T-cell (primary cell): ENCODE data around the gene C1orf159. TPM values are rescaled to one million over a fixed set of nuclear protein-coding genes. Genes with fewer than 3 reads are reported as not detected.
A peak's percentile ranks its signal among the peaks of the same experiment; 100 is the strongest.

ENCODE experiments used
- ATAC-seq, 4 experiments: fragments of 200-7000 bp in 3 of 4; fragments of 150-1000 bp in 1 of 4; cut with Tn5 transposase; replicated peaks in 1 of 4; 1 replicate in 3 of 4; 2 replicates in 1 of 4; pipeline ENCODE4 v1.10.0; 2021; ENCODE audit warnings: moderate library complexity in 3 of 4, mild to moderate bottlenecking in 2 of 4, moderate number of reproducible peaks in 1 of 4
- CTCF ChIA-PET, 2 donors: fragments of 300-600 bp; sonication (Branson Sonifier 250); formaldehyde crosslinking; loops; one replicate each; lab custom pipeline; 2022; ENCODE audit warnings: antibody characterized with exemption in 2 of 2; lab: Charles Lee
- POLR2A ChIA-PET, 2 donors: fragments of 300-600 bp; sonication (Branson Sonifier 250); formaldehyde crosslinking; loops; one replicate each; lab custom pipeline; 2022; ENCODE audit warnings: antibody characterized with exemption in 2 of 2; lab: Charles Lee
- DNase-seq, 35 experiments: peaks; one replicate each; pipeline versions ENCODE4 v3.0.0 to v3.0.0-alpha.2; 2013 to 2023
- H3K27ac ChIP-seq: one replicate; pipeline ENCODE4 v1.5.1; 2013; ENCODE audit warnings: low read length
- H3K27me3 ChIP-seq, 2 experiments: replicated peaks in 1 of 2; 1 replicate in 1 of 2; 2 replicates in 1 of 2; pipeline versions ENCODE4 v1.6.1 to v1.7.0; 2013; ENCODE audit warnings: low read length in 1 of 2, mixed read lengths in 1 of 2; ENCODE audit not compliant: control insufficient read depth in 2 of 2, insufficient read depth in 2 of 2; ENCODE audit errors: extremely low read depth in 1 of 2
- H3K36me3 ChIP-seq, 2 donors: 1 replicate in 1 of 2; 2 replicates in 1 of 2; pipeline versions ENCODE4 v1.6.1 to v1.7.0; 2013; ENCODE audit warnings: low read length in 1 of 2; ENCODE audit not compliant: control insufficient read depth in 2 of 2, insufficient read depth in 1 of 2; ENCODE audit errors: extremely low read depth in 1 of 2
- H3K4me1 ChIP-seq, 2 experiments: 1 replicate in 1 of 2; 2 replicates in 1 of 2; pipeline versions ENCODE4 v1.6.1 to v1.7.0; 2013; ENCODE audit warnings: low read length in 2 of 2, mixed read lengths in 1 of 2; ENCODE audit not compliant: insufficient read depth in 2 of 2, control insufficient read depth in 1 of 2; ENCODE audit errors: extremely low read depth in 1 of 2
- H3K4me3 ChIP-seq, 2 donors: 1 replicate in 1 of 2; 2 replicates in 1 of 2; pipeline versions ENCODE4 v1.5.1 to v1.7.0; 2013; ENCODE audit warnings: mild to moderate bottlenecking in 2 of 2, low read length in 1 of 2, moderate library complexity in 1 of 2; ENCODE audit not compliant: control insufficient read depth in 1 of 2; ENCODE audit errors: extremely low read depth in 1 of 2
- H3K9me3 ChIP-seq: 2 replicates; pipeline ENCODE4 v1.7.0; 2013
- H3K27ac Mint-ChIP-seq, 2 donors: one replicate each; pipeline ENCODE4 v1.8.0; 2020 to 2021; ENCODE audit warnings: mild to moderate bottlenecking in 2 of 2, mixed read lengths in 2 of 2
- H3K27me3 Mint-ChIP-seq, 2 donors: one replicate each; pipeline ENCODE4 v1.8.0; 2021 to 2022; ENCODE audit warnings: mixed read lengths in 2 of 2
- H3K36me3 Mint-ChIP-seq: one replicate; pipeline ENCODE4 v1.8.0; 2021; ENCODE audit warnings: mixed read lengths
- H3K4me1 Mint-ChIP-seq, 3 donors: one replicate each; pipeline ENCODE4 v1.8.0; 2020 to 2022; ENCODE audit warnings: mixed read lengths in 3 of 3, mild to moderate bottlenecking in 1 of 3
- H3K4me3 Mint-ChIP-seq, 3 donors: one replicate each; pipeline ENCODE4 v1.8.0; 2020 to 2022; ENCODE audit warnings: mild to moderate bottlenecking in 3 of 3, mixed read lengths in 3 of 3, moderate library complexity in 3 of 3
- H3K9me3 Mint-ChIP-seq, 3 donors: one replicate each; pipeline ENCODE4 v1.8.0; 2020 to 2022; ENCODE audit warnings: mixed read lengths in 3 of 3
- WGBS: methylation state at CpG from one replicate; pipeline ENCODE4 v1.1.5; 2013; ENCODE audit warnings: missing lambda C conversion rate; ENCODE audit not compliant: insufficient coverage; 5-methylcytosine and 5-hydroxymethylcytosine counted together
- total RNA-seq, 35 experiments: library from RNA in 6 of 35; stranded (reverse) in 6 of 35; fragments of 120-200 nt in 1 of 35; gene quantifications; one replicate each; pipeline versions ENCODE4 v1.2.1 to v1.2.4 and lab custom pipeline; 2013 to 2026

The C1orf159 gene
- total RNA-seq, 5 donors from 2014 or later (not counting 1 experiment from before 2014, with no cell fraction given) = 20.4 to 37.7 (median 22.5) TPM

GRCh38 chr1:1063261-1063944 lies 52.5 kb downstream of the C1orf159 start:
- H3K27me3 ChIP-seq = peaks cover 0 to 65% of the 10 kb centered on the region in 2 experiments
- no peak overlapping the region for H3K4me3 ChIP-seq
- POLR2A ChIA-PET = no interaction called here
- no peaks in the 10 kb centered on the region for H3K9me3 ChIP-seq
- CTCF ChIA-PET = interaction anchor here in 1 of 2 donors (0.8 to 1.3 kb wide), 2 partner anchors 80 kb away, joined by 3 to 5 read pairs; no protein-coding TSS in a partner anchor
- H3K9me3 Mint-ChIP-seq = no peaks in the 10 kb centered on the region
- H3K36me3 ChIP-seq = no peaks in the 10 kb centered on the region
- H3K27ac Mint-ChIP-seq = no peak overlapping the region
- peaks cover 3 to 24% of the 10 kb centered on the region in 2 donors for H3K27me3 Mint-ChIP-seq
- H3K4me3 Mint-ChIP-seq = peak overlapping the region in 2 of 3 donors; percentile 17 to 27
- peaks cover 0 to 30% (median 26%) of the 10 kb centered on the region in 3 donors for H3K4me1 Mint-ChIP-seq
- no peak overlapping the region for H3K27ac ChIP-seq
- H3K36me3 Mint-ChIP-seq = no peaks in the 10 kb centered on the region
- ATAC-seq (no peak), DNase-seq (no peak)
- WGBS = 55% methylated on average over 17 of the region's 24 CpGs
- H3K4me1 ChIP-seq = peaks cover 3 to 43% of the 10 kb centered on the region in 2 experiments

- H3K36me3 Mint-ChIP-seq = no peaks in the 10 kb centered on the region
- WGBS = 40% methylated on average over 17 of the region's 29 CpGs
- peaks cover 0 to 68% of the 10 kb centered on the region in 2 experiments for H3K27me3 ChIP-seq
- H3K9me3 ChIP-seq = no peaks in the 10 kb centered on the region
- peaks cover 3 to 30% of the 10 kb centered on the region in 2 donors for H3K27me3 Mint-ChIP-seq
- CTCF ChIA-PET = interaction anchor here in 1 of 2 donors (0.7 to 1.3 kb wide), 2 partner anchors 65 to 80 kb away, joined by 5 to 6 read pairs; no protein-coding TSS in a partner anchor
- H3K4me1 ChIP-seq = peaks cover 2 to 35% of the 10 kb centered on the region in 2 experiments
- H3K27ac Mint-ChIP-seq = no peak overlapping the region
- DNase-seq (no peak), ATAC-seq (no peak)
- no peak overlapping the region for H3K27ac ChIP-seq
- no peak overlapping the region for H3K4me3 ChIP-seq
- peaks cover 0 to 28% (median 22%) of the 10 kb centered on the region in 3 donors for H3K4me1 Mint-ChIP-seq
- no peaks in the 10 kb centered on the region for H3K9me3 Mint-ChIP-seq
- POLR2A ChIA-PET = no interaction called here
- peak overlapping the region in 2 of 3 donors; percentile 17 to 27 for H3K4me3 Mint-ChIP-seq
- H3K36me3 ChIP-seq = no peaks in the 10 kb centered on the region
Observed at GRCh38 chr1:1062348-1063163, 53.3 kb downstream of the C1orf159 start.

- ATAC-seq (no peak), DNase-seq (no peak)
- no peaks in the 10 kb centered on the region for H3K9me3 Mint-ChIP-seq
- H3K36me3 Mint-ChIP-seq = no peaks in the 10 kb centered on the region
- H3K27me3 Mint-ChIP-seq = peaks cover 3 to 33% of the 10 kb centered on the region in 2 donors
- Histone ChIP-seq H3K27me3 (peaks cover 0 to 70% of the 10 kb centered on the region in 2 experiments), H3K36me3 (no peaks in the 10 kb centered on the region), H3K4me3 (no peak overlapping the region), H3K4me1 (peaks cover 2 to 34% of the 10 kb centered on the region in 2 experiments), H3K27ac (no peak overlapping the region), H3K9me3 (no peaks in the 10 kb centered on the region)
- CTCF ChIA-PET = interaction anchor here in 1 of 2 donors (1.3 kb wide), 1 partner anchor 79 kb away, joined by 5 read pairs; no protein-coding TSS in a partner anchor
- 74% methylated on average over 11 of the region's 18 CpGs for WGBS
- POLR2A ChIA-PET = no interaction called here
- no peak overlapping the region for H3K27ac Mint-ChIP-seq
- peak overlapping the region in 2 of 3 donors; percentile 17 to 27 for H3K4me3 Mint-ChIP-seq
- peaks cover 0 to 28% (median 22%) of the 10 kb centered on the region in 3 donors for H3K4me1 Mint-ChIP-seq
Observed at GRCh38 chr1:1061682-1062345, 54.1 kb downstream of the C1orf159 start.

GRCh38 chr1:1060281-1061000 lies 55.4 kb downstream of the C1orf159 start:
- Mint-ChIP-seq H3K9me3 (no peaks in the 10 kb centered on the region), H3K27ac (no peak overlapping the region), H3K36me3 (no peaks in the 10 kb centered on the region), H3K27me3 (peaks cover 3 to 33% of the 10 kb centered on the region in 2 donors), H3K4me3 (peak overlapping the region; percentile 51 to 75 (median 59)), H3K4me1 (peaks cover 0 to 25% (median 17%) of the 10 kb centered on the region in 3 donors)
- ChIA-PET POLR2A (no interaction called here), CTCF (no interaction called here)
- Histone ChIP-seq H3K4me3 (no peak overlapping the region), H3K36me3 (no peaks in the 10 kb centered on the region), H3K27ac (no peak overlapping the region), H3K9me3 (no peaks in the 10 kb centered on the region), H3K27me3 (peaks cover 0 to 76% of the 10 kb centered on the region in 2 experiments), H3K4me1 (peaks cover 2 to 34% of the 10 kb centered on the region in 2 experiments)
- 55% methylated on average over 26 of the region's 38 CpGs for WGBS
- ATAC-seq = no peak
- no peak for DNase-seq

- ChIA-PET POLR2A (no interaction called here), CTCF (no interaction called here)
- H3K4me1 Mint-ChIP-seq = peaks cover 0 to 22% (median 16%) of the 10 kb centered on the region in 3 donors
- ATAC-seq (peak; percentile 76 to 86 (median 81)), DNase-seq (peak; percentile 68 to 93 (median 86))
- H3K4me1 ChIP-seq = peaks cover 2 to 34% of the 10 kb centered on the region in 2 experiments
- no peaks in the 10 kb centered on the region for H3K36me3 Mint-ChIP-seq
- 3% methylated on average over 66 of the region's 69 CpGs for WGBS
- H3K4me3 ChIP-seq = peak overlapping the region; percentile 7 to 27
- H3K27ac ChIP-seq = no peak overlapping the region
- peaks cover 0 to 77% of the 10 kb centered on the region in 2 experiments for H3K27me3 ChIP-seq
- H3K36me3 ChIP-seq = no peaks in the 10 kb centered on the region
- H3K9me3 Mint-ChIP-seq = no peaks in the 10 kb centered on the region
- no peaks in the 10 kb centered on the region for H3K9me3 ChIP-seq
- peaks cover 3 to 33% of the 10 kb centered on the region in 2 donors for H3K27me3 Mint-ChIP-seq
- H3K4me3 Mint-ChIP-seq = peak overlapping the region; percentile 51 to 75 (median 59)
- no peak overlapping the region for H3K27ac Mint-ChIP-seq
Observed at GRCh38 chr1:1059494-1060280, 56.2 kb downstream of the C1orf159 start.
